ENCODE results near the gene PSMA6.
"Not testable (repeated sequence)": the region's sequence is repeated elsewhere in the genome, so short reads cannot be mapped to it uniquely, and the experiment has no call there.

The PSMA6 gene

GRCh38 chr14:35346738-35347322, 54.6 kb downstream of the PSMA6 start:
- no peak for DNase-seq

- no peak for DNase-seq
Measured at GRCh38 chr14:35347323-35348043, 55.3 kb downstream of the PSMA6 start.

- not testable (repeated sequence) for DNase-seq
Measured at GRCh38 chr14:35348044-35348380, 55.8 kb downstream of the PSMA6 start.

GRCh38 chr14:35349496-35350365, 57.5 kb downstream of the PSMA6 start:
- DNase-seq: no peak

- no peak for DNase-seq
Measured at GRCh38 chr14:35351497-35351896, 59.3 kb downstream of the PSMA6 start.

GRCh38 chr14:35351897-35352273, 59.7 kb downstream of the PSMA6 start:
- DNase-seq: no peak

- DNase-seq: no peak
Measured at GRCh38 chr14:35352274-35353233, 60.4 kb downstream of the PSMA6 start.

- DNase-seq: no peak
Measured at GRCh38 chr14:35353409-35354172, 61.4 kb downstream of the PSMA6 start.

GRCh38 chr14:35355235-35355634, 63.1 kb downstream of the PSMA6 start:
- DNase-seq: not testable (repeated sequence)

- no peak for DNase-seq
Measured at GRCh38 chr14:35355981-35356841, 64.0 kb downstream of the PSMA6 start.

- not testable (repeated sequence) for DNase-seq
Measured at GRCh38 chr14:35359655-35360054, 67.5 kb downstream of the PSMA6 start.

GRCh38 chr14:35361141-35361480, 68.9 kb downstream of the PSMA6 start:
- DNase-seq: no peak

- no peak for DNase-seq
Measured at GRCh38 chr14:35362450-35362849, 70.3 kb downstream of the PSMA6 start.

GRCh38 chr14:35362911-35363374, 70.8 kb downstream of the PSMA6 start:
- DNase-seq: no peak

GRCh38 chr14:35365130-35366055, 73.2 kb downstream of the PSMA6 start:
- no peak for DNase-seq

- DNase-seq: no peak
Measured at GRCh38 chr14:35366056-35366451, 73.9 kb downstream of the PSMA6 start.

GRCh38 chr14:35366521-35366976, 74.4 kb downstream of the PSMA6 start:
- no peak for DNase-seq

GRCh38 chr14:35367056-35367372, 74.8 kb downstream of the PSMA6 start:
- DNase-seq: no peak
